ENCODE results near the gene HORMAD2.

HORMAD2 gene

GRCh38 chr22:30079952-30080533, at the start of gene HORMAD2:
Gene HORMAD2, plus strand, starts transcription at chr22:30080464. Its CDS starts 13,489 bp downstream, at chr22:30093953.
- no peak for TF ChIP-seq ZNF274 (IDR thresholded peaks at IDR 0.05; ENCODE audit: low read depth, low read length)
- H3K4me3 ChIP-seq (ENCODE audit: low read length): no peak within 1 kb of the TSS

GRCh38 chr22:30031328-30031727, 48.9 kb upstream of the HORMAD2 start:
- H3K4me3 ChIP-seq (ENCODE audit: low read length): no peak overlapping the region
- TF ChIP-seq ZNF274 (IDR thresholded peaks at IDR 0.05; ENCODE audit: low read depth, low read length): no peak

- no peak for TF ChIP-seq ZNF274 (IDR thresholded peaks at IDR 0.05; ENCODE audit: low read depth, low read length)
- H3K4me3 ChIP-seq (ENCODE audit: low read length): no peak overlapping the region
Measured at GRCh38 chr22:30031764-30032455, 48.4 kb upstream of the HORMAD2 start.

- TF ChIP-seq ZNF274 (IDR thresholded peaks at IDR 0.05; ENCODE audit: low read depth, low read length): no peak
- no peak overlapping the region for H3K4me3 ChIP-seq (ENCODE audit: low read length)
Measured at GRCh38 chr22:30033137-30033536, 47.1 kb upstream of the HORMAD2 start.

- no peak for TF ChIP-seq ZNF274 (IDR thresholded peaks at IDR 0.05; ENCODE audit: low read depth, low read length)
- no peak overlapping the region for H3K4me3 ChIP-seq (ENCODE audit: low read length)
Measured at GRCh38 chr22:30033901-30034300, 46.4 kb upstream of the HORMAD2 start.

GRCh38 chr22:30036656-30037055, 43.6 kb upstream of the HORMAD2 start:
- H3K4me3 ChIP-seq (ENCODE audit: low read length): no peak overlapping the region
- no peak for TF ChIP-seq ZNF274 (IDR thresholded peaks at IDR 0.05; ENCODE audit: low read depth, low read length)

- TF ChIP-seq ZNF274 (IDR thresholded peaks at IDR 0.05; ENCODE audit: low read depth, low read length): no peak
- no peak overlapping the region for H3K4me3 ChIP-seq (ENCODE audit: low read length)
Measured at GRCh38 chr22:30038219-30038618, 42.0 kb upstream of the HORMAD2 start.

- H3K4me3 ChIP-seq (ENCODE audit: low read length): no peak overlapping the region
- no peak for TF ChIP-seq ZNF274 (IDR thresholded peaks at IDR 0.05; ENCODE audit: low read depth, low read length)
Measured at GRCh38 chr22:30040499-30041260, 39.6 kb upstream of the HORMAD2 start.

GRCh38 chr22:30041475-30041874, 38.8 kb upstream of the HORMAD2 start:
- no peak for TF ChIP-seq ZNF274 (IDR thresholded peaks at IDR 0.05; ENCODE audit: low read depth, low read length)
- H3K4me3 ChIP-seq (ENCODE audit: low read length): no peak overlapping the region

- no peak for TF ChIP-seq ZNF274 (IDR thresholded peaks at IDR 0.05; ENCODE audit: low read depth, low read length)
- no peak overlapping the region for H3K4me3 ChIP-seq (ENCODE audit: low read length)
Measured at GRCh38 chr22:30041881-30042280, 38.4 kb upstream of the HORMAD2 start.

GRCh38 chr22:30043161-30043560, 37.1 kb upstream of the HORMAD2 start:
- TF ChIP-seq ZNF274 (IDR thresholded peaks at IDR 0.05; ENCODE audit: low read depth, low read length): no peak

GRCh38 chr22:30044369-30044768, 35.9 kb upstream of the HORMAD2 start:
- no peak overlapping the region for H3K4me3 ChIP-seq (ENCODE audit: low read length)
- no peak for TF ChIP-seq ZNF274 (IDR thresholded peaks at IDR 0.05; ENCODE audit: low read depth, low read length)

More at GRCh38 chr22:30043161-30043560, 37.1 kb upstream of the HORMAD2 start:
- H3K4me3 ChIP-seq (ENCODE audit: low read length): no peak overlapping the region

GRCh38 chr22:30044881-30045493, 35.3 kb upstream of the HORMAD2 start:
- TF ChIP-seq ZNF274 (IDR thresholded peaks at IDR 0.05; ENCODE audit: low read depth, low read length): no peak
- H3K4me3 ChIP-seq (ENCODE audit: low read length): no peak overlapping the region

GRCh38 chr22:30045494-30045887, 34.8 kb upstream of the HORMAD2 start:
- TF ChIP-seq ZNF274 (IDR thresholded peaks at IDR 0.05; ENCODE audit: low read depth, low read length): no peak
- no peak overlapping the region for H3K4me3 ChIP-seq (ENCODE audit: low read length)

Measured in GM08714 (cell line).